ENCODE measurements around the gene SLC6A5.

The SLC6A5 gene

GRCh38 chr11:20596205-20597153, 2.9 kb upstream of the SLC6A5 start:
- FAIRE-seq (no peak), DNase-seq (ENCODE audit: low spot score) (no peak)

- no peak for FAIRE-seq
- DNase-seq (ENCODE audit: low spot score) = no peak
Observed at GRCh38 chr11:20597154-20597679, 2.2 kb upstream of the SLC6A5 start.

- no peak for DNase-seq (ENCODE audit: low spot score)
- FAIRE-seq = no peak
Observed at GRCh38 chr11:20597680-20598484, 1.5 kb upstream of the SLC6A5 start.

- FAIRE-seq (no peak), DNase-seq (ENCODE audit: low spot score) (no peak)
Observed at GRCh38 chr11:20598492-20598891, 916 bp upstream of the SLC6A5 start.

GRCh38 chr11:20600020-20600346, 575 bp downstream of the SLC6A5 start:
- no peak for DNase-seq (ENCODE audit: low spot score)
- FAIRE-seq = no peak

GRCh38 chr11:20600551-20600950, 1.1 kb downstream of the SLC6A5 start:
- no peak for DNase-seq (ENCODE audit: low spot score)
- no peak for FAIRE-seq

- no peak for DNase-seq (ENCODE audit: low spot score)
- no peak for FAIRE-seq
Observed at GRCh38 chr11:20601221-20601914, 2.0 kb downstream of the SLC6A5 start.

- DNase-seq (ENCODE audit: low spot score) (no peak), FAIRE-seq (no peak)
Observed at GRCh38 chr11:20604295-20604803, 4.9 kb downstream of the SLC6A5 start.

GRCh38 chr11:20604864-20605601, 5.6 kb downstream of the SLC6A5 start:
- no peak for DNase-seq (ENCODE audit: low spot score)
- FAIRE-seq = no peak

- FAIRE-seq (no peak), DNase-seq (ENCODE audit: low spot score) (no peak)
Observed at GRCh38 chr11:20605602-20606091, 6.2 kb downstream of the SLC6A5 start.

- DNase-seq (ENCODE audit: low spot score) (no peak), FAIRE-seq (no peak)
Observed at GRCh38 chr11:20608934-20609333, 9.5 kb downstream of the SLC6A5 start.

- DNase-seq (ENCODE audit: low spot score) = peak; percentile 84
Observed at GRCh38 chr11:20609727-20610707, 10.6 kb downstream of the SLC6A5 start.

GRCh38 chr11:20610825-20611224, 11.4 kb downstream of the SLC6A5 start:
- DNase-seq (ENCODE audit: low spot score) (no peak), FAIRE-seq (no peak)

More at GRCh38 chr11:20609727-20610707, 10.6 kb downstream of the SLC6A5 start:
- FAIRE-seq = no peak

GRCh38 chr11:20611445-20611844, 12.0 kb downstream of the SLC6A5 start:
- FAIRE-seq = no peak
- DNase-seq (ENCODE audit: low spot score) = no peak

- DNase-seq (ENCODE audit: low spot score) (no peak), FAIRE-seq (no peak)
Observed at GRCh38 chr11:20611892-20612291, 12.5 kb downstream of the SLC6A5 start.

GRCh38 chr11:20612416-20612815, 13.0 kb downstream of the SLC6A5 start:
- no peak for FAIRE-seq
- no peak for DNase-seq (ENCODE audit: low spot score)

GRCh38 chr11:20616920-20617319, 17.5 kb downstream of the SLC6A5 start:
- DNase-seq (ENCODE audit: low spot score) = no peak
- FAIRE-seq = no peak

GRCh38 chr11:20617346-20618005, 18.1 kb downstream of the SLC6A5 start:
- FAIRE-seq (no peak), DNase-seq (ENCODE audit: low spot score) (no peak)

- DNase-seq (ENCODE audit: low spot score) (no peak), FAIRE-seq (no peak)
Observed at GRCh38 chr11:20618083-20618482, 18.7 kb downstream of the SLC6A5 start.

All from urothelium cell line (cell line).